MCF 10A (cell line): Measurements from ENCODE around the gene USP7. TPM values are rescaled to one million over a fixed set of nuclear protein-coding genes. Genes with fewer than 3 reads are reported as not detected.

Source experiments
- BruUV-seq: library from RNA; stranded (reverse); fragments of 400-500 nt; replicated peaks from 2 replicates; lab custom pipeline; 2021; lab: Mats Ljungman, UMichigan
- CTCF ChIA-PET: fragments of 300-600 bp; sonication (Branson Sonifier 250); formaldehyde crosslinking; extraction: SDS; loops from one replicate; lab custom pipeline; 2021; ENCODE audit warnings: antibody characterized with exemption, inconsistent platforms; lab: Yijun Ruan, JAX
- POLR2A ChIA-PET: fragments of 300-600, 350-650 bp; sonication (Branson Sonifier 250); formaldehyde crosslinking; extraction: SDS; loops from one replicate; lab custom pipeline; 2020; ENCODE audit warnings: antibody characterized with exemption, inconsistent platforms; lab: Yijun Ruan, JAX
- DNase-seq: peaks from one replicate; pipeline ENCODE4 v3.0.0-alpha.2; 2018; ENCODE audit not compliant: unreplicated experiment
- H3K27ac Mint-ChIP-seq: one replicate; pipeline ENCODE4 v1.8.0; 2022; ENCODE audit warnings: mild to moderate bottlenecking, low read depth, mixed read lengths; ENCODE audit not compliant: unreplicated experiment
- H3K27me3 Mint-ChIP-seq: one replicate; pipeline ENCODE4 v1.8.0; 2022; ENCODE audit warnings: mixed read lengths; ENCODE audit not compliant: insufficient read depth, unreplicated experiment
- H3K36me3 Mint-ChIP-seq: one replicate; pipeline ENCODE4 v1.8.0; 2022; ENCODE audit warnings: mild to moderate bottlenecking, moderate library complexity, mixed read lengths; ENCODE audit not compliant: insufficient read depth, unreplicated experiment
- H3K4me1 Mint-ChIP-seq: one replicate; pipeline ENCODE4 v1.8.0; 2022; ENCODE audit warnings: mixed read lengths; ENCODE audit not compliant: insufficient read depth, unreplicated experiment
- H3K4me3 Mint-ChIP-seq: one replicate; pipeline ENCODE4 v1.8.0; 2022; ENCODE audit warnings: mild to moderate bottlenecking, moderate library complexity, mixed read lengths; ENCODE audit not compliant: unreplicated experiment
- H3K9me3 Mint-ChIP-seq: one replicate; pipeline ENCODE4 v1.8.0; 2022; ENCODE audit warnings: mixed read lengths; ENCODE audit not compliant: unreplicated experiment
- CTCF ChIP-seq: fragments of 200-600 bp; IDR thresholded peaks from one replicate; pipeline ENCODE4 v1.8.0; 2022; ENCODE audit warnings: antibody characterized with exemption, mild to moderate bottlenecking; ENCODE audit not compliant: unreplicated experiment
- intact Hi-C: fragments of 100-400 bp; cut with micrococcal nuclease; formaldehyde crosslinking; loops from 2 replicates; pipeline ENCODE4 v1.14.1; 2022
- total RNA-seq: library from RNA; stranded (reverse); gene quantifications from 2 replicates; pipeline ENCODE4 v1.2.3, GENCODE V29; 2022

Gene USP7
- total RNA-seq, 1 experiment from 2014 or later = 108 TPM

- ChIA-PET CTCF (no interaction called here), POLR2A (no interaction called here)
- Mint-ChIP-seq H3K9me3 (no peaks in the 10 kb centered on the region), H3K4me1 (peaks cover 29% of the 10 kb centered on the region), H3K4me3 (no peak overlapping the region), H3K36me3 (no peaks in the 10 kb centered on the region), H3K27me3 (no peaks in the 10 kb centered on the region), H3K27ac (peak overlapping the region; percentile 70)
- intact Hi-C loops = no loop called here
- no TSS peak for BruUV-seq
- TF ChIP-seq CTCF = no peak
- no peak for DNase-seq
Observed at GRCh38 chr16:8953064-8953463, 10.6 kb downstream of the USP7 start.

- no peaks in the 10 kb centered on the region for H3K9me3 Mint-ChIP-seq
- H3K27ac Mint-ChIP-seq = no peak overlapping the region
- no peaks in the 10 kb centered on the region for H3K27me3 Mint-ChIP-seq
- POLR2A ChIA-PET = no interaction called here
- intact Hi-C loops = no loop called here
- no peak overlapping the region for H3K4me3 Mint-ChIP-seq
- no TSS peak for BruUV-seq
- H3K36me3 Mint-ChIP-seq = no peaks in the 10 kb centered on the region
- CTCF ChIA-PET = interaction anchor here (1.1 to 5.5 kb wide), 2 partner anchors 16 to 94 kb away, joined by 3 to 51 read pairs; no protein-coding TSS in a partner anchor
- DNase-seq = no peak
- TF ChIP-seq CTCF = no peak
- peaks cover 27% of the 10 kb centered on the region for H3K4me1 Mint-ChIP-seq
Observed at GRCh38 chr16:8952281-8952751, 11.4 kb downstream of the USP7 start.

- Mint-ChIP-seq H3K4me3 (no peak overlapping the region), H3K27ac (no peak overlapping the region), H3K9me3 (no peaks in the 10 kb centered on the region), H3K4me1 (peaks cover 24% of the 10 kb centered on the region), H3K36me3 (no peaks in the 10 kb centered on the region), H3K27me3 (no peaks in the 10 kb centered on the region)
- TF ChIP-seq CTCF = no peak
- BruUV-seq = no TSS peak
- intact Hi-C loops = no loop called here
- POLR2A ChIA-PET = interaction anchor here (0.6 to 0.7 kb wide), 2 partner anchors 14 to 126 kb away, joined by 3 read pairs; no protein-coding TSS in a partner anchor
- CTCF ChIA-PET = interaction anchor here (1.1 to 5.5 kb wide), 3 partner anchors 16 to 94 kb away, joined by 3 to 51 read pairs (median 9); no protein-coding TSS in a partner anchor
- DNase-seq = no peak
Observed at GRCh38 chr16:8951447-8952280, 12.0 kb downstream of the USP7 start.

GRCh38 chr16:8950580-8951077 lies 13.1 kb downstream of the USP7 start:
- POLR2A ChIA-PET = interaction anchor here (0.6 to 1.4 kb wide), 3 partner anchors 13 to 17 kb away, joined by 3 to 4 read pairs (median 3); no protein-coding TSS in a partner anchor
- Mint-ChIP-seq H3K27me3 (no peaks in the 10 kb centered on the region), H3K27ac (no peak overlapping the region), H3K9me3 (no peaks in the 10 kb centered on the region), H3K36me3 (no peaks in the 10 kb centered on the region), H3K4me3 (no peak overlapping the region), H3K4me1 (peaks cover 29% of the 10 kb centered on the region)
- TF ChIP-seq CTCF = no peak
- CTCF ChIA-PET = interaction anchor here (1.0 to 5.5 kb wide), 5 partner anchors 10 to 383 kb away, joined by 3 to 51 read pairs (median 5); no protein-coding TSS in a partner anchor
- no peak for DNase-seq
- intact Hi-C loops = no loop called here
- no TSS peak for BruUV-seq
